Bronchial epithelial cell (primary cell): ENCODE measurements around the gene MGAT4C. TPM values are rescaled to one million over a fixed set of nuclear protein-coding genes. Genes with fewer than 3 reads are reported as not detected.

Source experiments
- DNase-seq: peaks from one replicate; pipeline ENCODE4 v3.0.0-alpha.2; 2010; ENCODE audit warnings: low read depth
- FAIRE-seq: peaks from 2 replicates; lab custom pipeline; 2011; peaks lifted over from hg19 to GRCh38; lab: Jason Lieb, UNC
- H3K27me3 ChIP-seq: 2 replicates; pipeline ENCODE4 v1.5.1; 2011; ENCODE audit warnings: low read length; ENCODE audit not compliant: control insufficient read depth, insufficient read depth
- H3K36me3 ChIP-seq: 2 replicates; pipeline ENCODE4 v1.5.1; 2011; ENCODE audit warnings: low read length; ENCODE audit not compliant: control insufficient read depth, insufficient read depth
- H3K4me3 ChIP-seq: 2 replicates; pipeline ENCODE4 v1.5.1; 2011; ENCODE audit warnings: mild to moderate bottlenecking, low read depth, low read length, control low read depth
- total RNA-seq: library from RNA; depleted of rRNA; stranded (reverse); fragments of >200 nt; gene quantifications from 2 replicates; pipeline ENCODE4 v1.2.1, GENCODE V29; 2014
- TF ChIP-seq, protein P1 (sequence below): IDR thresholded peaks from 2 replicates; pipeline ENCODE4 v1.5.1; 2011; ENCODE audit warnings: mild to moderate bottlenecking, moderate library complexity, low read length, control low read depth, inconsistent platforms; ENCODE audit not compliant: insufficient read depth, severe bottlenecking

MGAT4C gene
- total RNA-seq, 1 donor from 2014 or later, result 0.26 TPM

GRCh38 chr12:86193931-86194330, 62.3 kb downstream of the MGAT4C start:
- Histone ChIP-seq H3K4me3 (no peak overlapping the region), H3K36me3 (no peaks in the 10 kb centered on the region), H3K27me3 (no peaks in the 10 kb centered on the region)
- TF ChIP-seq, protein P1, sequence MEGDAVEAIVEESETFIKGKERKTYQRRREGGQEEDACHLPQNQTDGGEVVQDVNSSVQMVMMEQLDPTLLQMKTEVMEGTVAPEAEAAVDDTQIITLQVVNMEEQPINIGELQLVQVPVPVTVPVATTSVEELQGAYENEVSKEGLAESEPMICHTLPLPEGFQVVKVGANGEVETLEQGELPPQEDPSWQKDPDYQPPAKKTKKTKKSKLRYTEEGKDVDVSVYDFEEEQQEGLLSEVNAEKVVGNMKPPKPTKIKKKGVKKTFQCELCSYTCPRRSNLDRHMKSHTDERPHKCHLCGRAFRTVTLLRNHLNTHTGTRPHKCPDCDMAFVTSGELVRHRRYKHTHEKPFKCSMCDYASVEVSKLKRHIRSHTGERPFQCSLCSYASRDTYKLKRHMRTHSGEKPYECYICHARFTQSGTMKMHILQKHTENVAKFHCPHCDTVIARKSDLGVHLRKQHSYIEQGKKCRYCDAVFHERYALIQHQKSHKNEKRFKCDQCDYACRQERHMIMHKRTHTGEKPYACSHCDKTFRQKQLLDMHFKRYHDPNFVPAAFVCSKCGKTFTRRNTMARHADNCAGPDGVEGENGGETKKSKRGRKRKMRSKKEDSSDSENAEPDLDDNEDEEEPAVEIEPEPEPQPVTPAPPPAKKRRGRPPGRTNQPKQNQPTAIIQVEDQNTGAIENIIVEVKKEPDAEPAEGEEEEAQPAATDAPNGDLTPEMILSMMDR, result no peak
- FAIRE-seq, result no peak
- peak; percentile 85 for DNase-seq

DNA sequence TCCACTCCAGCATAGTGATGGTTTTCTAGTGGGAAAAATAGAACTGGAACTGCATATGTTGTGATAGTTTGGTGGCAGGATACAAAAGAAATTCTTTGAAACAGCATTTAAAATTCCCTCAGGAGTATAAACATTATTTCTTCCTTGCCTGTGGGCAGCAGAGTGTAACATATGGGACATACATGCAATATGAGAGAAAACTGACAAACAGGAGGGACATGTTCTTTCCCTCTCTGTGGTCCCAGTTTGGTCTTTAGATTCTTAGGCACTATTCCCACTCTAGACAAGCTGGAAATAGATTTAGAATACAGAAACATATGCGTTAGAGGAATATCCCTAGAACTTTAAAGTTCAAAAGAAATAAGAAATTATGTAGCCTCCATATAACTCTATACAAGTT, 68.0 kb downstream of the MGAT4C start:
- TF ChIP-seq, protein P1, result no peak
- Histone ChIP-seq H3K27me3 (no peaks in the 10 kb centered on the region), H3K36me3 (no peaks in the 10 kb centered on the region), H3K4me3 (no peak overlapping the region)
- FAIRE-seq, result no peak
- DNase-seq, result no peak

DNA sequence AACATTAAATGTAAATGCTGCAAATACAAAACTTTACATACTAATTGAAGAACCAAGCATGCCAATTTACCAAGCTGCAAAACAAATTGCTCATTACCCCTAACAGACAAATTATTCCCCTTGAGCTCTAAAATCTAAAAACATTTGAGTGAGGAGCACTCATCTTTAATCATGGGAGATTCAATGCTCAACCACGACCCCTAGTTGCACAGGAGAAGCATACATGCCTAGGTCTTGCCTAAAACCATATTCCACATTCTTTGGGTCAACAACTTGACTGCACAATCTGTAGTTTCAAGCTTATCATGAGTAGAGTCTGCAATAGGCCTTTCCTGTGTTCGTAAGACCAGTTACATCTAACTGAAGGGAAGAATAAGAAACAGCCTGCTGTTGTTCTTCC, 69.7 kb downstream of the MGAT4C start:
- DNase-seq, result peak; percentile 24
- TF ChIP-seq, protein P1, result peak; percentile 39
- no peaks in the 10 kb centered on the region for H3K27me3 ChIP-seq
- FAIRE-seq, result no peak
- H3K36me3 ChIP-seq, result no peaks in the 10 kb centered on the region
- no peak overlapping the region for H3K4me3 ChIP-seq

DNA sequence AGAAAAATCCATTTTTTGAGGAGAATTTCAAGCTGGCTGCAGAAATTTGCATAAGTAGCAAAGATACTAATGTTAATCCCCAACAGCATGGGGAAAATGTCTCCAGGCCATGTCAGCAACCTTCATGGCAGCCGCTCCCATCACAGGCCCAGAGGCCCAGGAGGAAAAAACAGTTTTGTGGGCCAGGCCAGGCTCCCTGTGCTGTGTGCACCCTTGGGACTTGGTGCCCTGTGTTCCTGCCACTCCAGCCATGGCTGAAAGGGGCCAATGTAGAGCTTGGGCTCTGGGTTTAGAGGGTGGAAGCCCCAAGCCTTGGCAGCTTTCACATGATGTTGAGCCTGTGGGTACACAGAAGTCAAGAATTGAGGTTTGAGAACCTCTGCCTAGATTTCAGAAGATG, 76.3 kb downstream of the MGAT4C start:
- Histone ChIP-seq H3K4me3 (no peak overlapping the region), H3K36me3 (no peaks in the 10 kb centered on the region), H3K27me3 (no peaks in the 10 kb centered on the region)
- DNase-seq, result no peak
- FAIRE-seq, result no peak
- TF ChIP-seq, protein P1, result no peak

DNA sequence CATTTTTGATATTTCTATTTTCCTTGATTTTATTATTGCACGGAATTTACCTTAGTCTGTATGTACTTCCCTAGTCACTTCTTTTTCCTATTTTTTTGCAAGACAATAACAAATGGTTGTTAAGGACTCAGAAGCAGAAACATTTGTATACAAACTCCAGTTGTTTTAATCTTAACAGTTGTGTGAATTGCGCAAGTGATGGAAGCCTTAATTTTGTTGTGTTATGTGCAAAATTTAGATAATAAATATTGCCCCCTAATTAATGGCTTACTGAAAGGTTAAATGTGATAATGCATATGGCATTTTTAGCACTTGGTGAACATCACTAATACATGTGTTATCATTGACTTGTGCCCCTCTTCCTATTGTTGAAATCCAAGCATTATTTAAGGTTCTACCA, 82.0 kb downstream of the MGAT4C start:
- TF ChIP-seq, protein P1, result no peak
- no peak overlapping the region for H3K4me3 ChIP-seq
- no peaks in the 10 kb centered on the region for H3K36me3 ChIP-seq
- no peak for DNase-seq
- H3K27me3 ChIP-seq, result no peaks in the 10 kb centered on the region
- FAIRE-seq, result no peak

DNA sequence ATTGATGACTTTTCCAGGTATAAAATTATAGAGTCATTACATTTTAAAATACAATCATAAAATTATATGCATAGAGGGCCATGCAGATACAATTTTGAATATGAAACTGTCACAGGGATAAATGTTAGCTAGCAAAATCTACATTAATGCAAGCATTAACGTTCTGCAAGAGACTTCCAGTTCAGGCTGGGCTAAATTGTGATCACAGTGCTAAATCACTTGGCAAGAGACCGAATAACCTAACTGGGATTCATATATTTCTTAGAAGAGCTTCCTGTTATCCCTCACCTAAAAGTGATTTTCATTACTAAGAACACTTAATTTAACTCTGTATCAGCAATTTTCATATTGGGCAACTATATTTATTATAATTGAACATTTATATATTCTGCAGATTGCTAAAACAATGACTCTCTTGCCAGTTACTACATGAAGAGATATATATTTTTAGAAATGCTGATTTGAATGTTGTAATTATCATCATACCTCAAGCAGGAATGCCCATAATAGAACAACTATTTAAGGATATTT, 83.2 kb downstream of the MGAT4C start:
- Histone ChIP-seq H3K36me3 (no peaks in the 10 kb centered on the region), H3K4me3 (no peak overlapping the region), H3K27me3 (no peaks in the 10 kb centered on the region)
- TF ChIP-seq, protein P1, result no peak
- DNase-seq (no peak), FAIRE-seq (no peak)
